ENCODE data around the gene ACP7. TPM values are rescaled to one million over a fixed set of nuclear protein-coding genes. Genes with fewer than 3 reads are reported as not detected.
A peak's percentile ranks its signal among the peaks of the same experiment; 100 is the strongest.

Gene ACP7
- total and polyA plus RNA-seq, 2 of the 8 experiments (the other 6 are each of a cell fraction or from before 2014, with no cell fraction given) = 0.27 to 0.50 TPM

- TF ChIP-seq TAF1 (IDR thresholded peaks at IDR 0.05; ENCODE audit: low read depth, low read length) (no peak), GTF2F1 (IDR thresholded peaks at IDR 0.05; ENCODE audit: borderline replicate concordance, low read depth, low read length) (no peak), CBX5 (IDR thresholded peaks at IDR 0.05; ENCODE audit: low read depth, low read length) (no peak), HDAC6 (IDR thresholded peaks at IDR 0.05; ENCODE audit: low read depth, low read length) (no peak), JUND (IDR thresholded peaks at IDR 0.05; ENCODE audit: low read length) (no peak), RFX5 (IDR thresholded peaks at IDR 0.05; ENCODE audit: borderline replicate concordance, low read depth, low read length) (no peak), JUN (IDR thresholded peaks at IDR 0.05; ENCODE audit: low read depth, low read length) (no peak), GABPA (IDR thresholded peaks at IDR 0.05; ENCODE audit: borderline replicate concordance, insufficient read depth, low read length) (no peak), MAX (IDR thresholded peaks at IDR 0.05) (no peak), CHD2 (IDR thresholded peaks at IDR 0.05; ENCODE audit: low read length) (no peak), EP300 (IDR thresholded peaks at IDR 0.05; ENCODE audit: borderline replicate concordance in 1 of 2, low read depth in 2 of 2, low read length in 2 of 2) (0 out of 3 replicates have a peak, but pooled peaks of 1 of the 2 experiments have one; percentile 64), CHD1 (IDR thresholded peaks at IDR 0.05; ENCODE audit: low read depth, low read length) (no peak), ATF3 (IDR thresholded peaks at IDR 0.05; ENCODE audit: insufficient read depth, low read depth, low read length) (no peak), KDM1A (IDR thresholded peaks at IDR 0.05; ENCODE audit: borderline replicate concordance, low read length) (0 out of 2 replicates have a peak, but pooled peaks have one; percentile 10), BRCA1 (IDR thresholded peaks at IDR 0.05; ENCODE audit: low read depth, low read length) (no peak), POU5F1 (IDR thresholded peaks at IDR 0.05; ENCODE audit: low read depth, low read length) (no peak), KDM4A (IDR thresholded peaks at IDR 0.05; ENCODE audit: low read depth, low read length, severe bottlenecking) (no peak), RBBP5 (IDR thresholded peaks at IDR 0.05; ENCODE audit: borderline replicate concordance, low read depth, low read length) (0 out of 2 replicates have a peak, but pooled peaks have one; percentile 39), USF2 (IDR thresholded peaks at IDR 0.05; ENCODE audit: low read length) (no peak), TAF7 (optimal IDR thresholded peaks at IDR 0.05; ENCODE audit: borderline replicate concordance, low read depth, low read length) (no peak), SP2 (IDR thresholded peaks at IDR 0.05; ENCODE audit: low read length) (no peak), SIN3A (conservative IDR thresholded peaks at IDR 0.05 in 1 of 2, IDR thresholded peaks at IDR 0.05 in 1 of 2; ENCODE audit: low read depth in 1 of 2, low read length in 2 of 2) (peak; percentile 35 to 67; a peak in 2 of 4 replicates), KDM5A (IDR thresholded peaks at IDR 0.05; ENCODE audit: low read length) (no peak)
Measured at GRCh38 chr19:39139305-39139874, 55.2 kb downstream of the ACP7 start (continued).
